ENCODE measurements around the gene PPM1G.

DNA sequence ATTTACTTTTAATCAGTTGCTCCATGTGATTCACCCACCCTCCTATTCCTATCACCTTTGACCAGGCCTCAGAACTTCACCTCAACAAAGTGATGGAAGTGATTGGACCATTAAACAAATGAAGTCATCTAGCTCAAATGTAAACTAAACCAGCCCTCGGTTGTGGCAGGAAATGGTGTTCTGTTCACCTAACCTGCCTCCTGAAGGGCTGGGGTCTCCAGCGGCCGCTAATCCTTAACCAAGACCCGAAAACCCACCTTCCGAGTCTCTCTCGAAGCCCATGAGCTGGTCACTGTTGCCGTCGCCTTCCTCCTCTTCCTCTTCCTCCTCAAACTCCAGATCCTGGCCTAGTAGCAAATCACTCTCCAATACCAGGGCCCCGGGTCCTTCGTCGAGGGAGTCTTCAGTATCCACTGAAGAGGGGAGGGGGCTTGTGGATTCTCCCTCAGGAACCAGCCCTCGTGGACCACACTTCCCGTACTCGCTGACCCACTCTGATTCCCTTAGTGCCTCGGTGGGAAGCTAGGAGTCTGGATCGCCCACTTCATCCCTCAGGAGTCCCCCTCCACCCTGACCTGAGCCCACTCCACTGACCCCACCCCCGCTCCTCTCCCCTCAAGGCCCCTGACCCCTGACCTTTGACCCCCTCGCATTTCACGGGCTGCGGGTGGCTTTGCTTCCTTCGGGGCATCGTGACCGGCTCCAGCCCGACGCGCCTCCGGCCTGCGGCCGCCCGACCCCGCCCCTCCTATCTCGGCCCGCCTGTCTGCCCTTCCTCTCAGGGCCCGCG, 29.4 kb downstream of the PPM1G start:
- TF ChIP-seq CTCF (conservative IDR thresholded peaks at IDR 0.05; ENCODE audit: low read depth, low read length) (no peak), EZH2 (IDR thresholded peaks at IDR 0.05; ENCODE audit: borderline replicate concordance, low read depth, low read length, poor library complexity, severe bottlenecking) (no peak)

Data from A673 (cell line).